SJCRH30 (cell line): ENCODE measurements around the gene TMPRSS9. TPM values are rescaled to one million over a fixed set of nuclear protein-coding genes. Genes with fewer than 3 reads are reported as not detected.
A peak's percentile ranks its signal among the peaks of the same experiment; 100 is the strongest.

Source experiments
- DNase-seq, 2 experiments: peaks; one replicate each; pipeline ENCODE4 v3.0.0-alpha.2; 2015 to 2020
- H3K27ac ChIP-seq: fragments of 250-450 bp; sonication (Bioruptor Pico); 2 replicates; pipeline ENCODE4 v1.5.1; 2020; ENCODE audit warnings: mild to moderate bottlenecking, moderate library complexity
- H3K27me3 ChIP-seq: fragments of 250-450 bp; sonication (Bioruptor Pico); 2 replicates; pipeline ENCODE4 v1.5.1; 2020; ENCODE audit warnings: mild to moderate bottlenecking, moderate library complexity
- H3K36me3 ChIP-seq: fragments of 250-450 bp; sonication (Bioruptor Pico); 2 replicates; pipeline ENCODE4 v1.5.1; 2020; ENCODE audit warnings: mild to moderate bottlenecking, moderate library complexity
- H3K4me1 ChIP-seq: fragments of 250-450 bp; sonication (Bioruptor Pico); 2 replicates; pipeline ENCODE4 v1.5.1; 2020; ENCODE audit warnings: mild to moderate bottlenecking, moderate library complexity
- H3K4me3 ChIP-seq: fragments of 250-450 bp; sonication (Bioruptor Pico); 2 replicates; pipeline ENCODE4 v1.5.1; 2020; ENCODE audit warnings: mild to moderate bottlenecking, moderate library complexity
- H3K9me3 ChIP-seq: fragments of 250-450 bp; sonication (Bioruptor Pico); replicated peaks from 2 replicates; pipeline ENCODE4 v1.5.1; 2020; ENCODE audit warnings: mild to moderate bottlenecking, moderate library complexity
- total RNA-seq: library from RNA; depleted of rRNA; stranded (reverse); fragments of >200 nt; shearing (Covaris generic); gene quantifications from 2 replicates; pipeline ENCODE4 v1.2.3, GENCODE V29; 2014

Gene TMPRSS9
- total RNA-seq, 1 experiment from 2014 or later, result 0.04 TPM

- no peaks in the 10 kb centered on the region for H3K36me3 ChIP-seq
- H3K4me3 ChIP-seq, result no peak overlapping the region
- H3K27ac ChIP-seq, result no peak overlapping the region
- no peaks in the 10 kb centered on the region for H3K9me3 ChIP-seq
- peaks cover 34% of the 10 kb centered on the region for H3K4me1 ChIP-seq
- peak in 1 of 2 experiments; percentile 26 for DNase-seq
- no peaks in the 10 kb centered on the region for H3K27me3 ChIP-seq
Observed at GRCh38 chr19:2333807-2334211, 26.3 kb upstream of the TMPRSS9 start.

DNA sequence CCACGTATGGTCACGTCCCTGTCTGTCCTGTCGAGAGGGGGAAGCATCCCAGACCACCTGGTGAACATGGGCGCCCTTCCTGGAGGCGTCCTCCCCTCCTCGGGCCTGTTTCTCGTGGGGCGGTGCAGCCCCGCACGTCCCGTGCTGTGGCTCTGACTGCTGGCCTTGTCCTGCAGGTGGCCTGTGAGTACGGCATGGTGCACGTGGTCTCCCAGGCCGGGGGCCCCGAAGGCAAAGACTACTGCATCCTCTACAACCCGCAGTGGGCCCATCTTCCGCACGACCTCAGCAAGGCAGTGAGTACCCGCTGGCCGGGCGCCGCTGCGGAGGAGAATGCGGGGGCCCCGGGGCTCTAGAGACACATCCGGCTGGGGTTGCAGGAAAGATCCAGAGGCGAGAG is 25.6 kb upstream of the TMPRSS9 start:
- Histone ChIP-seq H3K4me3 (no peak overlapping the region), H3K9me3 (no peaks in the 10 kb centered on the region), H3K4me1 (peaks cover 33% of the 10 kb centered on the region), H3K36me3 (no peaks in the 10 kb centered on the region), H3K27ac (no peak overlapping the region), H3K27me3 (no peaks in the 10 kb centered on the region)
- no peak for DNase-seq

GRCh38 chr19:2334986-2335846 is 24.8 kb upstream of the TMPRSS9 start:
- no peaks in the 10 kb centered on the region for H3K27me3 ChIP-seq
- DNase-seq, result no peak
- H3K27ac ChIP-seq, result no peak overlapping the region
- H3K4me1 ChIP-seq, result peaks cover 29% of the 10 kb centered on the region
- H3K4me3 ChIP-seq, result no peak overlapping the region
- no peaks in the 10 kb centered on the region for H3K36me3 ChIP-seq
- H3K9me3 ChIP-seq, result no peaks in the 10 kb centered on the region

DNA sequence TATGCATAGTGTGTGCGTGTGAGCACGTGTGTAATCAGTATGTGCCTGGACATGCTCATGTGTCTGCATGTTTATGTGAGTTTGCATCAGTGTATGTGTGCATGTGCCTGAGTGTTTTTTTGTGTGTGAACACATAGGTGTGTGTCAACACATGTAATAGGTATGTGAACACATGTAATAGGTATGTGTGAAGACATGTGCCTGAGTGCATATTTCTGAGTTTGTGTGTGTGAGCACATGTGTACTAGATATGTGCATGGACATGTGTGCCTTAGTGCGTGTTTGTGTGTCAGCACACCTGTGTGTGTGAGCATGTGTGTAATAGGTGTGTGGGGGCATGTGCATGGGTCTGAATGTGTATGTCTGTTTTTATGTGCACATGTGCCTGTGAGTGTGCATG is 24.2 kb upstream of the TMPRSS9 start:
- Histone ChIP-seq H3K4me1 (peaks cover 22% of the 10 kb centered on the region), H3K4me3 (no peak overlapping the region), H3K27me3 (no peaks in the 10 kb centered on the region), H3K9me3 (no peaks in the 10 kb centered on the region), H3K27ac (no peak overlapping the region), H3K36me3 (no peaks in the 10 kb centered on the region)
- no peak for DNase-seq

- no peaks in the 10 kb centered on the region for H3K9me3 ChIP-seq
- DNase-seq, result no peak
- no peak overlapping the region for H3K27ac ChIP-seq
- H3K4me3 ChIP-seq, result no peak overlapping the region
- H3K36me3 ChIP-seq, result no peaks in the 10 kb centered on the region
- H3K27me3 ChIP-seq, result no peaks in the 10 kb centered on the region
- H3K4me1 ChIP-seq, result peaks cover 14% of the 10 kb centered on the region
Observed at GRCh38 chr19:2336528-2337328, 23.3 kb upstream of the TMPRSS9 start.

DNA sequence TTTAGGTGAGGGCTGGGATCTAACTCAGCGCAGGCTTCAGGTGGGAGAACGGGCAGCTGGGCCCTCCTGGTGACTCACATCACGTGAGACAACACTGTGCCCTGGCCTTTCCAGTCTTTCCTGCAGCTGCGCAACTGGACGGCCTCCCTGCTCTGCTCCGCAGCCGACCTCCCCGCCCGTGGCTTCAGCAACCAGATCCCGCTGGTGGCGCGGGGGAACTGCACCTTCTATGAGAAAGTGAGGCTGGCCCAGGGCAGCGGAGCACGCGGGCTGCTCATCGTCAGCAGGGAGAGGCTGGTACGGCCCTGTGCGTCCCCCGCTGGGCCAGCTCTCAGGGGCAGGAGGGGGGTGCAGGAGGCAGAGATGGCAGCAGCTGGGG is 22.7 kb upstream of the TMPRSS9 start:
- H3K27ac ChIP-seq, result no peak overlapping the region
- no peaks in the 10 kb centered on the region for H3K27me3 ChIP-seq
- H3K9me3 ChIP-seq, result no peaks in the 10 kb centered on the region
- H3K4me1 ChIP-seq, result peaks cover 8% of the 10 kb centered on the region
- no peaks in the 10 kb centered on the region for H3K36me3 ChIP-seq
- no peak for DNase-seq
- no peak overlapping the region for H3K4me3 ChIP-seq

- no peaks in the 10 kb centered on the region for H3K36me3 ChIP-seq
Observed at GRCh38 chr19:2338055-2338615, 21.9 kb upstream of the TMPRSS9 start.

DNA sequence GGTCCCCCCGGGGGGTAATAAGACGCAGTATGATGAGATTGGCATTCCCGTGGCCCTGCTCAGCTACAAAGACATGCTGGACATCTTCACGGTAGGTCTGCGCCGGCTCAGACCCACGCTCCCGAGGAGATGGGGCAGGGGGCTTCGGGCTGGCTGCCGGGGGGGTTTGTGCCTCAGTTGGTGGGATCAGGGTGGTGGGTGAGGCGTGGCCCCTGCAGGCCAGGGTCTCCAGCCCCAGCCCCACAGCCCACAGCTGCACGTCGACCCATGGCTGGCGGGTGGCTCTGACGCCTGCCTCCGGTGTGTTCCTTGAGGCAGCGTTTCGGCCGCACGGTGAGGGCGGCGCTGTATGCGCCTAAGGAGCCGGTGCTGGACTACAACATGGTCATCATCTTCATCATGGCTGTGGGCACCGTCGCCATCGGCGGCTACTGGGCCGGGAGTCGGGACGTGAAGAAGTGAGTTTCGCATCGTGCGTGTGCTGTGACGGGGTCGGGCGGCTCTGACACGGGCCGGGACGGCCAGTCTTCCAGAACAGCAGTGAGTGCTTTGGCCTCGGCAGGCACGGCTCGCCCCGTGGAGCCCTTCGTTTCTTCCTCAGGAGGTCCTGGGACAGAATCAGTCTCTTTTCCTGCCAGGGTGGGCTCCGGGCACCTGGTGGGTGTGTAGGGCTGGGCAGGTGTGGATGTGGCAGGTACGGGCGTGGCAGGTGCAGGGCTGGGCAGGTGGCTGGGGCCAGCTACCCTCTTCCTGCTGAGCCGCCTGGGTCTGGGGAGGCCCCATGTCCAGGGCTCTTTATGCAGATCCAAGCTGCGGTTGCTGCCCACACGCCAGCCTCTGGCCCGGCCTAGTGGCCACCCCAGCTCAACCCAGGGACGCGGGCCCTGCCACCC is 21.1 kb upstream of the TMPRSS9 start:
- DNase-seq, result no peak
- Histone ChIP-seq H3K4me1 (no peaks in the 10 kb centered on the region), H3K9me3 (no peaks in the 10 kb centered on the region), H3K27ac (no peak overlapping the region), H3K4me3 (no peak overlapping the region), H3K27me3 (no peaks in the 10 kb centered on the region), H3K36me3 (no peaks in the 10 kb centered on the region)

More at GRCh38 chr19:2338055-2338615, 21.9 kb upstream of the TMPRSS9 start:
- H3K9me3 ChIP-seq, result no peaks in the 10 kb centered on the region
- DNase-seq, result no peak
- H3K27me3 ChIP-seq, result no peaks in the 10 kb centered on the region
- H3K4me3 ChIP-seq, result no peak overlapping the region
- H3K4me1 ChIP-seq, result peaks cover 4% of the 10 kb centered on the region; the same call in 1 of the 2 replicates
- no peak overlapping the region for H3K27ac ChIP-seq

DNA sequence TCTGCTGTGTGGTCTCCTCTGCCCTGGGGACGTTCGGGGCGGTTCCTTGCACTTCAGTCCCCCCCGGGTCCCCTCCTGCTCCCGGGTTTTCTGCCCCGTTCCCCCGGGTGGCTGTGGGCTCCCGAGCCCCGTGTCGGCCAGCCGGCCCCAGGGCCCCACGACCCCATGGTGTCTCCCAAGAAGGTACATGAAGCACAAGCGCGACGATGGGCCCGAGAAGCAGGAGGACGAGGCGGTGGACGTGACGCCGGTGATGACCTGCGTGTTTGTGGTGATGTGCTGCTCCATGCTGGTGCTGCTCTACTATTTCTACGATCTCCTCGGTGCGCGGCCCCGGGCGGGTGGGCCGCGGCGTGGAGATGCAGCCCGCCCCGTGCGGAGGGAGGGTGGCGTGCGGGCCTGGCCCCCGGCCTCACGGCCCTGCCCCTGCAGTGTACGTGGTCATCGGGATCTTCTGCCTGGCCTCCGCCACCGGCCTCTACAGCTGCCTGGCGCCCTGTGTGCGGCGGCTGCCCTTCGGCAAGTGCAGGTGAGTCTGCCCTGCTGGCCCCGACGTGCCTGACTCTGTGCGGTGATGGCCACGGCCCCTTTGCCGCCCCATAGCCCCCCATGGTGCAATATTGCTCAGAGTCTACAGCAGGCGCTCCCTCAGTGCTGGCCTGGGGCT is 20.3 kb upstream of the TMPRSS9 start:
- Histone ChIP-seq H3K9me3 (no peaks in the 10 kb centered on the region), H3K27ac (no peak overlapping the region), H3K4me1 (no peaks in the 10 kb centered on the region), H3K27me3 (no peaks in the 10 kb centered on the region), H3K36me3 (no peaks in the 10 kb centered on the region), H3K4me3 (no peak overlapping the region)
- no peak for DNase-seq

DNA sequence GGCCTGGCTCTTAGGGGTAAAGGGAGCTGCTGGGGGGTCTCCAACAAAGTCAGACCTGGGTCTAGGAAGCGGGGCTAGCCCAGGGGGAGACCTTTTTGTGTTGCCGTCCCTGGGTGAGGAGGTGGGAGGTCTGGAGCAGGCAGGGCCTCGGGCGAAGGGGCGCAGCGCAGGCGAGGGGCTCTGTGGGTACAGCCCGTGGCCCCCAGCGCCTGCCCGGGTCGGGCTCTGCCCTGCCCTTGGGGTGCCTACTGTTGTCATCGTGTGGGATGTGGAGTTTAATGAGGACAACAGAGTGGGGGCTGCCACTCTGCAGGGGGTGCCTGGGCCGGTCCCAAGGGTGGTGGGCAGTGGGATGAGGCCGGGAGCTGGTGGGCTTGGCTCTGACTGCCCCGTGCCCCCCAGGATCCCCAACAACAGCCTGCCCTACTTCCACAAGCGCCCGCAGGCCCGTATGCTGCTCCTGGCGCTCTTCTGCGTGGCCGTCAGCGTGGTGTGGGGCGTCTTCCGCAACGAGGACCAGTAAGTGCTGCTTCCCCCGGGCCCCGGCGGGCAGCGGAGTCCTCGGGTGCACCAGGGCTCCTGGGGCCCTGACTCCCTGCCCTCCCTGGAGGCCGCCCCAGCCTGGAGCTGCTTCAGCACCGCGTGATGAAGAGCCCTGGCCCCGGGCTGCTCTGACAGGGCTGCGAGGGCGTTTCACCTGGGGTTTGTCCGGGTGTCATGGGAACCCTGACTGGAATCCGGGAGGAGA is 19.4 kb upstream of the TMPRSS9 start:
- no peaks in the 10 kb centered on the region for H3K4me1 ChIP-seq
- H3K27me3 ChIP-seq, result no peaks in the 10 kb centered on the region
- no peak overlapping the region for H3K27ac ChIP-seq
- H3K4me3 ChIP-seq, result no peak overlapping the region
- H3K9me3 ChIP-seq, result no peaks in the 10 kb centered on the region
- no peaks in the 10 kb centered on the region for H3K36me3 ChIP-seq
- DNase-seq, result no peak

DNA sequence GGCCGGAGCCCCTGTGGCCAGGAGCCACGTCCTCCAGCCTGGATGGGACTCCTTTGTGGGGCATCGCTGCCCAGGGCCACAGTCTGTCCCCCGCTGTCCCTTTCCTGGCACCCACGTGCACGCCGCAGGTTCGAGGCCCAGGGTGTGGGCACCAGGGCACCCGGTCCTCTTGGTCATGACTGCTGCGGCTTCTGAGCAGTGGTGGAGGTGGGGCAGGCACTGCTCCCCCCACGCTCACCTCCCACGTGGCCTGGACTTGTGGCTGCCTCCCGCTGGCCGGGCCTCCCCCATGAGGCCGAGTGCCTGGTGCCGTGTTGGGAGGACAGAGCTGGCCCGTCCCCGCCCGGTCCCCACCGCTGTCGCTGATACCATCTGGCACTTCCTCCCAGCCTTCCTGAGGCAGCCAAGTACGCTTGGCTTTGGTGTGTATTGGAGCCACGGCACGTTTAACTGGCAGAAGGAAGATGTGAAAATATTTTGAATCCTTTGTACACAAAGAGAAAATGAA is 18.8 kb upstream of the TMPRSS9 start:
- no peaks in the 10 kb centered on the region for H3K27me3 ChIP-seq
- no peak overlapping the region for H3K27ac ChIP-seq
- no peak for DNase-seq
- H3K4me1 ChIP-seq, result no peaks in the 10 kb centered on the region
- H3K9me3 ChIP-seq, result no peaks in the 10 kb centered on the region
- no peak overlapping the region for H3K4me3 ChIP-seq
- no peaks in the 10 kb centered on the region for H3K36me3 ChIP-seq

DNA sequence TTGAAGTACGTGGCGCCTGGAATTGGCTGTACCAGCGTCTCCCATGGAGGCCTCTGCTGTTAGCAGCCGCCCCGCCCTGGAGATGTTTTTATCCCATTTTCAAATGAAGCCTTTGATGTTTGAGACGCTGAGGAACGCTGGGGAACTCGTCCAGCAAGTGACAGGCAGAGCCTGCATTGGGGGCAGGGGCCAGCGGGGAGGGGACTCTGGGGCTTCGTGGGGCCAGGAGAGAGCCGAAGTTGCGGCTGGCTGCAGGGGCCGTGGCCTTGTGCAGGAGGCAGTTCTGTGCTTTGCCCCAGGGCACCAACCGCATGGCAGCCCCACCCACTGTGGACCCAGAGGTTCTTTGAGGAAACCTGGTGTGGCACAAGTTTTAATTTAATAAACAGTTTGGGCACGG is 18.1 kb upstream of the TMPRSS9 start:
- no peaks in the 10 kb centered on the region for H3K4me1 ChIP-seq
- H3K36me3 ChIP-seq, result no peaks in the 10 kb centered on the region
- H3K27me3 ChIP-seq, result no peaks in the 10 kb centered on the region
- H3K27ac ChIP-seq, result no peak overlapping the region
- DNase-seq, result no peak
- no peak overlapping the region for H3K4me3 ChIP-seq
- no peaks in the 10 kb centered on the region for H3K9me3 ChIP-seq

DNA sequence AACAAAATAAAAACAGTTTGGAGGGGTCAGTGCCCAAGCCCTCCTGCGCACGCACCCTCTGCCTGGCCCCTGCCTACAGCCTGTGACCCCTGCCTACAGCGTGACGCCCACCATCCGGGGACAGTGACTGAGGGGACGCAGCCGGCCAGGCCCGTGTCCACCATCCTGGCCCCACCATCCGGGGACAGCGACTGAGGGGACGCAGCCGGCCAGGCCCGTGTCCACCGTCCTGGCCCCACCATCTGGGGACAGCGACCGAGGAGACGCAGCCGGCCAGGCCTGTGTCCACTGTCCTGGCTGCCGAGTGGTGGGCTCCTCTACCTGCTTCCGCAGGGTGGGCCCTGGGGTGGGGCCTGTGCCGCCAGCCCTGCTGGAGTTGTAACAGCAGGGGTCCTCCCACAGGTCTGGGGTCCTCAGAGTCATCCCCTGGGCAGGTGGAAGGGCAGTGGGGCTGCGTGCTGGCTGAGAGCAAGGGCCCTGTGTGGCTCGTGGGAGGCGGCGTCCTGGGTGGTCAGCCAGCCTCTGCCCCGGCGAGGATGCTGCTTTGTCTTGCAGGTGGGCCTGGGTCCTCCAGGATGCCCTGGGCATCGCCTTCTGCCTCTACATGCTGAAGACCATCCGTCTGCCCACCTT is 17.3 kb upstream of the TMPRSS9 start:
- Histone ChIP-seq H3K4me1 (no peaks in the 10 kb centered on the region), H3K9me3 (no peaks in the 10 kb centered on the region), H3K36me3 (no peaks in the 10 kb centered on the region), H3K4me3 (no peak overlapping the region), H3K27ac (no peak overlapping the region), H3K27me3 (no peaks in the 10 kb centered on the region)
- DNase-seq, result no peak
